Calu3 (cell line): Measurements from ENCODE around the gene ZYG11A. TPM values are rescaled to one million over a fixed set of nuclear protein-coding genes. Genes with fewer than 3 reads are reported as not detected.

Source experiments
- BruUV-seq: library from RNA; stranded (reverse); fragments of 400-500 nt; replicated peaks from 2 replicates; lab custom pipeline; 2021; lab: Mats Ljungman, UMichigan
- CTCF ChIA-PET: fragments of 300-600 bp; sonication (Branson Sonifier 250); formaldehyde crosslinking; loops from one replicate; lab custom pipeline; 2022; ENCODE audit warnings: antibody characterized with exemption; lab: Charles Lee
- DNase-seq: peaks from one replicate; pipeline ENCODE4 v3.0.0; 2022
- H3K27ac Mint-ChIP-seq: one replicate; pipeline ENCODE4 v1.8.0; 2022; ENCODE audit warnings: mixed read lengths; ENCODE audit not compliant: unreplicated experiment
- H3K27me3 Mint-ChIP-seq: one replicate; pipeline ENCODE4 v1.8.0; 2022; ENCODE audit warnings: mixed read lengths; ENCODE audit not compliant: unreplicated experiment
- H3K36me3 Mint-ChIP-seq: one replicate; pipeline ENCODE4 v1.8.0; 2022; ENCODE audit warnings: mild to moderate bottlenecking, moderate library complexity, mixed read lengths; ENCODE audit not compliant: insufficient read depth, unreplicated experiment
- H3K4me1 Mint-ChIP-seq: one replicate; pipeline ENCODE4 v1.8.0; 2022; ENCODE audit warnings: mild to moderate bottlenecking, low read depth, mixed read lengths; ENCODE audit not compliant: unreplicated experiment
- H3K4me3 Mint-ChIP-seq: one replicate; pipeline ENCODE4 v1.8.0; 2022; ENCODE audit warnings: mild to moderate bottlenecking, low read depth, moderate library complexity, mixed read lengths; ENCODE audit not compliant: unreplicated experiment
- H3K9me3 Mint-ChIP-seq: one replicate; pipeline ENCODE4 v1.8.0; 2022; ENCODE audit warnings: low read depth, mixed read lengths; ENCODE audit not compliant: unreplicated experiment
- CTCF ChIP-seq: fragments of 200-600 bp; IDR thresholded peaks from one replicate; pipeline ENCODE4 v1.8.0; 2022; ENCODE audit warnings: antibody characterized with exemption; ENCODE audit not compliant: unreplicated experiment
- intact Hi-C: fragments of 100-400 bp; cut with micrococcal nuclease; formaldehyde crosslinking; loops from one replicate; pipeline ENCODE4 v1.10.0; 2022; ENCODE audit not compliant: unreplicated experiment
- total RNA-seq: library from RNA; stranded (reverse); gene quantifications from 2 replicates; pipeline ENCODE4 v1.2.3, GENCODE V29; 2022

Gene ZYG11A
- total RNA-seq, 1 experiment from 2014 or later = not detected

- intact Hi-C loops = no loop called here
- no peak overlapping the region for H3K4me3 Mint-ChIP-seq
- no peaks in the 10 kb centered on the region for H3K9me3 Mint-ChIP-seq
- H3K4me1 Mint-ChIP-seq = no peaks in the 10 kb centered on the region
- BruUV-seq = no TSS peak
- H3K36me3 Mint-ChIP-seq = no peaks in the 10 kb centered on the region
- no peak overlapping the region for H3K27ac Mint-ChIP-seq
- no peak for DNase-seq
- CTCF ChIA-PET = no interaction called here
- H3K27me3 Mint-ChIP-seq = no peaks in the 10 kb centered on the region
- TF ChIP-seq CTCF = no peak
Measured at GRCh38 chr1:52848423-52848822, 5.9 kb downstream of the ZYG11A start.

- intact Hi-C loops = no loop called here
- no peaks in the 10 kb centered on the region for H3K9me3 Mint-ChIP-seq
- H3K36me3 Mint-ChIP-seq = no peaks in the 10 kb centered on the region
- CTCF ChIA-PET = interaction anchor here (0.6 kb wide), 1 partner anchor 408 kb away, joined by 3 read pairs; no protein-coding TSS in a partner anchor
- no TSS peak for BruUV-seq
- H3K27me3 Mint-ChIP-seq = no peaks in the 10 kb centered on the region
- DNase-seq = no peak
- H3K4me3 Mint-ChIP-seq = no peak overlapping the region
- H3K27ac Mint-ChIP-seq = no peak overlapping the region
- peaks cover 12% of the 10 kb centered on the region for H3K4me1 Mint-ChIP-seq
- no peak for TF ChIP-seq CTCF
Measured at GRCh38 chr1:52850951-52851350, 8.4 kb downstream of the ZYG11A start.

GRCh38 chr1:52852854-52853253 is 10.3 kb downstream of the ZYG11A start:
- intact Hi-C loops = no loop called here
- no TSS peak for BruUV-seq
- no peak for DNase-seq
- Mint-ChIP-seq H3K27me3 (no peaks in the 10 kb centered on the region), H3K9me3 (no peaks in the 10 kb centered on the region), H3K4me1 (peaks cover 21% of the 10 kb centered on the region), H3K4me3 (no peak overlapping the region), H3K36me3 (no peaks in the 10 kb centered on the region), H3K27ac (no peak overlapping the region)
- CTCF ChIA-PET = interaction anchor here (0.6 kb wide), 1 partner anchor 187 kb away, joined by 3 read pairs; no protein-coding TSS in a partner anchor
- TF ChIP-seq CTCF = no peak

GRCh38 chr1:52855584-52855983 is 13.0 kb downstream of the ZYG11A start:
- H3K9me3 Mint-ChIP-seq = no peaks in the 10 kb centered on the region
- no peak overlapping the region for H3K4me3 Mint-ChIP-seq
- intact Hi-C loops = no loop called here
- DNase-seq = no peak
- H3K27me3 Mint-ChIP-seq = no peaks in the 10 kb centered on the region
- CTCF ChIA-PET = interaction anchor here (0.7 kb wide), 1 partner anchor 52 kb away, joined by 4 read pairs; no protein-coding TSS in a partner anchor
- TF ChIP-seq CTCF = no peak
- H3K4me1 Mint-ChIP-seq = peaks cover 27% of the 10 kb centered on the region
- peaks cover 6% of the 10 kb centered on the region for H3K36me3 Mint-ChIP-seq
- H3K27ac Mint-ChIP-seq = no peak overlapping the region
- no TSS peak for BruUV-seq
